Stomach (tissue), 4 donors: ENCODE measurements around the gene INSIG1.

Experiments
- POLR2A ChIP-seq, 4 donors: fragments of 450-650 bp; IDR thresholded peaks; one replicate each; pipeline ENCODE4 v1.6.1; 2016; ENCODE audit warnings: antibody characterized with exemption in 4 of 4, control low read depth in 2 of 4, mild to moderate bottlenecking in 1 of 4, moderate library complexity in 1 of 4
- POLR2AphosphoS5 ChIP-seq, 3 donors: sonication (generic); formaldehyde crosslinking; IDR thresholded peaks; one replicate each; pipeline ENCODE4 v1.6.1; 2016; ENCODE audit warnings: antibody characterized with exemption in 3 of 3
- TF ChIP-seq, protein P1 (sequence below), 7 experiments: fragments of 450-650 bp in 4 of 7; fragments of 200-600 bp in 3 of 7; sonication (generic) in 3 of 7; IDR thresholded peaks; one replicate each; pipeline ENCODE4 v1.5.1; 2016 to 2019; ENCODE audit warnings: antibody characterized with exemption in 7 of 7, control low read depth in 2 of 7, mild to moderate bottlenecking in 1 of 7

DNA sequence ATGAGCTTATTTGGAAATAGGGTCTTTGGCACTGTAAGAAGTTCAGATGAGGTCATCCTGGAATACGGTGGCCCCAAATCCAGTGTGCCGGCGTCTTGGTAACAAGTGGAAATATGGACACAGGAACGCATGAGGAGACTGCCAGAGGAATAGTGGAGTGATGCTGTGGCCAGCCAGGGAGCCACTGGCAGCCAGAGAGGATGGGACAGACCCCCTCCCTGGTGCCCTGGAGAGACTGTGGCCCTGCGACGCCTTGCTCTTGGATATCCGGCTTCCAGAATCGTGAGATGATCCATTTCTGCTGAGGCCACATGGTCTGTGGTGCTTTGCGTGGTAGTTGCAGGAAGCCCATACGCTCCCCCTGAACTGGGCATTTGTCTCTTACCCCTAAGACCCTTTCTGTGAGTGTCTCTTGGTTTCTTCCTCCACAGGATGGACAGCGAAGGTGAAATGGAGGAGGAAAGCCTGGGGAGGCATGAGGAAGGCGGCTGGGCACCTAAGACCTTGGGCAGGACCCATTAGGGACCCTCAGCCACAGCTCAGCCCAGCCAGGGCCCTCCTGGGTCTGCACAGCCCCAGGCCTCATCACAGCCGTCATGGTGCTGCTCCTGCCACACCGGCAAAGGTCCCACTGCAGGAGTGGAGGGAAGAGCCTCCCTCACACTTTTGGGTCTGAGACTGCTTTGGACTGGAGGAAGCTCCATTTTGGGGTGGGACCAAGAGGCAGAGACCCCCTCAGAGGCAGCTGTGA is 53.6 kb downstream of the INSIG1 start:
- TF ChIP-seq, protein P1, sequence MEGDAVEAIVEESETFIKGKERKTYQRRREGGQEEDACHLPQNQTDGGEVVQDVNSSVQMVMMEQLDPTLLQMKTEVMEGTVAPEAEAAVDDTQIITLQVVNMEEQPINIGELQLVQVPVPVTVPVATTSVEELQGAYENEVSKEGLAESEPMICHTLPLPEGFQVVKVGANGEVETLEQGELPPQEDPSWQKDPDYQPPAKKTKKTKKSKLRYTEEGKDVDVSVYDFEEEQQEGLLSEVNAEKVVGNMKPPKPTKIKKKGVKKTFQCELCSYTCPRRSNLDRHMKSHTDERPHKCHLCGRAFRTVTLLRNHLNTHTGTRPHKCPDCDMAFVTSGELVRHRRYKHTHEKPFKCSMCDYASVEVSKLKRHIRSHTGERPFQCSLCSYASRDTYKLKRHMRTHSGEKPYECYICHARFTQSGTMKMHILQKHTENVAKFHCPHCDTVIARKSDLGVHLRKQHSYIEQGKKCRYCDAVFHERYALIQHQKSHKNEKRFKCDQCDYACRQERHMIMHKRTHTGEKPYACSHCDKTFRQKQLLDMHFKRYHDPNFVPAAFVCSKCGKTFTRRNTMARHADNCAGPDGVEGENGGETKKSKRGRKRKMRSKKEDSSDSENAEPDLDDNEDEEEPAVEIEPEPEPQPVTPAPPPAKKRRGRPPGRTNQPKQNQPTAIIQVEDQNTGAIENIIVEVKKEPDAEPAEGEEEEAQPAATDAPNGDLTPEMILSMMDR (IDR thresholded peaks at IDR 0.05), result no peak
- TF ChIP-seq POLR2AphosphoS5 (IDR thresholded peaks at IDR 0.05), result no peak
- TF ChIP-seq POLR2A (IDR thresholded peaks at IDR 0.05), result no peak
